ENCODE measurements around the gene EML3.
A peak's percentile ranks its signal among the peaks of the same experiment; 100 is the strongest.
"Not testable (repeated sequence)": the region's sequence is repeated elsewhere in the genome, so short reads cannot be mapped to it uniquely, and the experiment has no call there.

EML3 gene

GRCh38 chr11:62612366-62613290, at the start of gene EML3, which contains the start of gene ROM1:
Gene EML3, minus strand, starts transcription at chr11:62612775. Its CDS starts 318 bp downstream, at chr11:62612457.
Gene ROM1, plus strand, starts transcription at chr11:62613257. Its CDS starts 25 bp downstream, at chr11:62613282.
- peak; percentile 87 for DNase-seq

GRCh38 chr11:62656796-62657429, 44.3 kb upstream of the EML3 start:
- DNase-seq, result no peak

GRCh38 chr11:62654297-62654696, 41.7 kb upstream of the EML3 start:
- DNase-seq, result no peak

GRCh38 chr11:62652161-62653006, 39.8 kb upstream of the EML3 start:
- no peak for DNase-seq

GRCh38 chr11:62650283-62650682, 37.7 kb upstream of the EML3 start:
- not testable (repeated sequence) for DNase-seq

- no peak for DNase-seq
These were observed 36.9 kb upstream of the EML3 start for GRCh38 chr11:62649486-62649885.

- DNase-seq, result no peak
These were observed 36.4 kb upstream of the EML3 start for GRCh38 chr11:62648967-62649364.

GRCh38 chr11:62648185-62648966, 35.8 kb upstream of the EML3 start:
- no peak for DNase-seq

- no peak for DNase-seq
These were observed 35.0 kb upstream of the EML3 start for GRCh38 chr11:62647609-62648005.

GRCh38 chr11:62646825-62647608, 34.4 kb upstream of the EML3 start:
- no peak for DNase-seq

GRCh38 chr11:62645946-62646824, 33.6 kb upstream of the EML3 start, which contains the start of gene GANAB:
Gene GANAB, minus strand, starts transcription at chr11:62646613. Its CDS starts 14 bp downstream, at chr11:62646599.
- DNase-seq, result peak; percentile 100

- no peak for DNase-seq
These were observed 33.0 kb upstream of the EML3 start for GRCh38 chr11:62645671-62645945.

- no peak for DNase-seq
These were observed 31.6 kb upstream of the EML3 start for GRCh38 chr11:62644220-62644619.

- no peak for DNase-seq
These were observed 19.9 kb upstream of the EML3 start for GRCh38 chr11:62632492-62632891.

- DNase-seq, result no peak
These were observed 15.1 kb upstream of the EML3 start for GRCh38 chr11:62627713-62628112.

GRCh38 chr11:62622476-62623089, 10.0 kb upstream of the EML3 start:
- DNase-seq, result no peak

GRCh38 chr11:62621567-62622470, 9.2 kb upstream of the EML3 start, which contains the start of gene B3GAT3:
Gene B3GAT3, minus strand, starts transcription at chr11:62621986. Its CDS starts 39 bp downstream, at chr11:62621947.
- DNase-seq, result peak; percentile 87

GRCh38 chr11:62621027-62621566, 8.5 kb upstream of the EML3 start:
- DNase-seq, result no peak

All from KG1 (cell line).